A549 treated with Mapracorat at 1 μM for 4 hours (cell line): ENCODE data around the gene ADGRG7. TPM values are rescaled to one million over a fixed set of nuclear protein-coding genes. Genes with fewer than 3 reads are reported as not detected.

Source experiments
- total RNA-seq: library from RNA; stranded (reverse); fragments of 200-300 nt; extraction: Qiagen RNA extraction; gene quantifications from 5 replicates; pipeline ENCODE4 v1.2.3, GENCODE V29; 2022

Gene ADGRG7
- total RNA-seq = not detected in 5 replicates

GRCh38 chr3:100609305-100609704, at the start of gene ADGRG7:
ADGRG7 (plus strand) TSS chr3:100609601; CDS start chr3:100609857, 256 bp downstream.

GRCh38 chr3:100708989-100709841, 99.8 kb downstream of the ADGRG7 start, which contains the start of gene TFG:
TFG (plus strand) TSS chr3:100709494; CDS start chr3:100713686, 4,192 bp downstream.

Other genes with a start within 250 kb of the ADGRG7 start
- gene TOMM70, start 208.5 kb upstream of the ADGRG7 start, total RNA-seq = 43.8 to 49.1 TPM (median 47.9 TPM) in 5 replicates
- gene LNP1, start 208.1 kb upstream of the ADGRG7 start, total RNA-seq = 0.59 to 1.2 TPM (median 0.82 TPM) in 5 replicates
- gene TMEM45A, start 117.0 kb upstream of the ADGRG7 start, total RNA-seq = 2.1 to 2.7 TPM (median 2.3 TPM) in 5 replicates
- gene TFG, start 99.9 kb downstream of the ADGRG7 start, total RNA-seq = 131 to 148 TPM (median 146 TPM) in 5 replicates